Skin of body (tissue), 3 donors: ENCODE results near the gene CATSPER2. TPM values are rescaled to one million over a fixed set of nuclear protein-coding genes. Genes with fewer than 3 reads are reported as not detected.
"Not testable (repeated sequence)": the region's sequence is repeated elsewhere in the genome, so short reads cannot be mapped to it uniquely, and the experiment has no call there.

Experiments
- DNase-seq: peaks from one replicate; lab custom pipeline; 2025; lab: John Stamatoyannopoulos, UW
- small RNA-seq: library from RNA; depleted of rRNA; stranded (forward); fragments of <200 nt; gene quantifications from one replicate; pipeline ENCODE3, GENCODE V24; 2014; ENCODE audit warnings: low replicate concordance
- total RNA-seq: library from RNA; depleted of rRNA; stranded (reverse); fragments of >200 nt; gene quantifications from one replicate; pipeline ENCODE4 v1.2.3, GENCODE V29; 2014

The CATSPER2 gene
- total RNA-seq, 1 donor from 2014 or later, result 1.8 TPM

DNA sequence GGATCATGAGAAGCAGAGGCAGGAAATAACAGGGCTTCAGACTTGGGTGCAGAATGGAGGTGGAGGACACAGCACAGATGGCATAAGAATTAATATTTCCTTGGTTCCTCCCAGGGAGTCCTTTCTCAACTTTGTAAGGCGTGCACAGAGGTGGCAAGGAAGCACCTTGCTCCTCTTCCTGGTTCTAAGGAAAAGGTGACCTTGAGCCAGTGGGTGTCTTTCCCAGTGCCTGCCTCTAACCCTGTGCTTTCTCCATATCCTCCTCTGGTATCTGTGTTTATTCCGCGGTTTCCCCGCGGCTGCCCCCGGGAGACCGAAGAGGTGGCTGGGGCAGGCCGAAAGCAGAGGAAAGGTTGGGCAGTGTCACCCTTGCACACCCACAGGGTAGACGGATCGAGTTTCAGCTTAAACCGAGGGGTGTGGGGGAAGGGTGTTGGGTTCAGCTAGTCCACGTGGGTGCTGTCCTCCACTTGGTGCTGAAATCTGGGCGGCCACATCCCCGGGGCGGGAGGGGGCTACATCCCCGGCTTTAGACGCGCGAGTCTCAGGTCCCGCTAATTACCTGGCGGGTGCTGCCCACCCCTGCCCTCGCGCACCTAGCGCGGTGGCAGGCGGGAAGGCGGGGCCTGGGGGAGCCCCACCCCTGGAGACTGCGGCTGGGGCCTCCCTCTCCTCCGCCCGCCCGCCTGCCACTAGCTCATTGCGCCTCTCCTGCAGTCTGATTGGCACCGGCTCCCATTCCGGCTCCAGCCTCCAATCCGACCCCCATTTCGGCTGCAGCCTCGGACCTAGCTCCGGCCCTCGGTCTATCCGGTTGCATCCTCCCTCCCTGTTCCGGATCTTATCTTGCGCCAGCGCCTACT is 55.1 kb downstream of the CATSPER2 start, which contains the start of gene CKMT1B:
TSS of gene CKMT1B (plus strand) at position 700 of the 863 bp plus-strand sequence. CDS start 192 bp downstream, outside the sequence.
- DNase-seq, result not testable (repeated sequence)

DNA sequence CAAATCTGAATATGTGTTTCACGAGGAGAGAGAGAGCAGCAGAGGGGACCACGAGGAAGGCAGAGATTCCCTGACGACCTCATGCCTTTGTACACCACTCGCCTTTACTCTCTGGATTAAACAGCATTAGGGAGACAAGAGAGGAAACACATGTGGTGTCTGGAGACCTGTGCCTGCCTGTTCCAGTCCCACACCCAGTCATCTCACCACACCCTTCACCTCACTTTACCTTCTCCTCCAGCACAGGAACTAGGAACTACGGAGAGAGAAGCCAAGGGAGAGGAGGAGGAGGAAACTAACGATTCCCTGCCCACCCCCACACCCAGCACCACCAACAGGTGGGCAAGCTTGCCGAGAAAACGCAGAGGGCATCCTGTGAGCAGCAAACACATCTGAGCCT is 55.8 kb downstream of the CATSPER2 start:
- DNase-seq, result not testable (repeated sequence)

GRCh38 chr15:43589778-43590466 is 58.7 kb downstream of the CATSPER2 start, which contains the start of gene PPIP5K1:
Gene PPIP5K1, minus strand, starts transcription at chr15:43590208. Its CDS starts 5,704 bp downstream, at chr15:43584504.
- not testable (repeated sequence) for DNase-seq

Small RNA genes lying within 50 kb of the gene (small RNA-seq; reads per million reads assigned to genes)
- gene PDIA3P2, result not detected
- gene RNU6-554P, result not detected
- not detected for gene RNU6-610P

Other genes starting within 250 kb of the CATSPER2 start
- gene TP53BP1, start 155.7 kb downstream of the CATSPER2 start, total RNA-seq, result 62.9 TPM
- gene MAP1A, start 131.2 kb downstream of the CATSPER2 start, total RNA-seq, result 14.3 TPM
- 29.7 TPM for gene PPIP5K1, start 58.6 kb downstream of the CATSPER2 start, total RNA-seq
- 3.9 TPM for gene CKMT1B, start 54.8 kb downstream of the CATSPER2 start, total RNA-seq
- 0.59 TPM for gene STRC, start 30.0 kb downstream of the CATSPER2 start, total RNA-seq
- 7.1 TPM for gene CKMT1A, start 45.0 kb upstream of the CATSPER2 start, total RNA-seq
- 88.7 TPM for gene PDIA3, start 97.6 kb upstream of the CATSPER2 start, total RNA-seq
- gene ELL3, start 128.1 kb upstream of the CATSPER2 start, total RNA-seq, result 14.2 TPM
- gene SERF2, start 143.5 kb upstream of the CATSPER2 start, total RNA-seq, result 196 TPM
- 0.10 TPM for gene SERINC4, start 151.4 kb upstream of the CATSPER2 start, total RNA-seq
- gene HYPK, start 151.8 kb upstream of the CATSPER2 start, total RNA-seq, result 14.4 TPM
- 20.3 TPM for gene MFAP1, start 175.8 kb upstream of the CATSPER2 start, total RNA-seq
- 8.7 TPM for gene WDR76, start 178.2 kb upstream of the CATSPER2 start, total RNA-seq